Smooth muscle cell (in vitro differentiated cells): ENCODE results near the gene CPLX3. TPM values are rescaled to one million over a fixed set of nuclear protein-coding genes. Genes with fewer than 3 reads are reported as not detected.

Source experiments
- DNase-seq: peaks from one replicate; lab custom pipeline; 2025; ENCODE audit not compliant: unreplicated experiment; lab: John Stamatoyannopoulos, UW
- H2AFZ ChIP-seq: fragments of 200-600 bp; sonication (generic); 2 replicates; pipeline ENCODE4 v1.6.0; 2016; ENCODE audit warnings: antibody characterized with exemption, low read depth, mild to moderate bottlenecking
- H3F3A ChIP-seq: fragments of 200-600 bp; sonication (generic); 2 replicates; pipeline ENCODE4 v1.6.0; 2017; ENCODE audit warnings: antibody characterized with exemption, low read depth
- H3K27ac ChIP-seq: fragments of 200-600 bp; sonication (generic); 2 replicates; pipeline ENCODE4 v1.5.1; 2016; ENCODE audit warnings: low read depth, mild to moderate bottlenecking
- H3K27me3 ChIP-seq: fragments of 200-600 bp; sonication (generic); 2 replicates; pipeline ENCODE4 v1.6.1; 2016; ENCODE audit warnings: low read depth, mild to moderate bottlenecking
- H3K36me3 ChIP-seq: fragments of 200-600 bp; sonication (generic); 2 replicates; pipeline ENCODE4 v1.5.1; 2016; ENCODE audit warnings: low read depth
- H3K4me1 ChIP-seq: fragments of 200-600 bp; sonication (generic); 2 replicates; pipeline ENCODE4 v1.5.1; 2016; ENCODE audit warnings: low read depth
- H3K4me2 ChIP-seq: fragments of 200-600 bp; sonication (generic); 2 replicates; pipeline ENCODE4 v1.6.0; 2016; ENCODE audit warnings: mild to moderate bottlenecking
- H3K4me3 ChIP-seq: fragments of 200-600 bp; sonication (generic); 2 replicates; pipeline ENCODE4 v1.5.1; 2016; ENCODE audit warnings: mild to moderate bottlenecking
- H3K79me2 ChIP-seq: fragments of 200-600 bp; sonication (generic); 2 replicates; pipeline ENCODE4 v1.6.0; 2016; ENCODE audit warnings: low read depth, mild to moderate bottlenecking
- H3K9ac ChIP-seq: fragments of 200-600 bp; sonication (generic); 2 replicates; pipeline ENCODE4 v1.6.0; 2016; ENCODE audit warnings: low read depth
- H3K9me3 ChIP-seq: fragments of 200-600 bp; sonication (generic); replicated peaks from 2 replicates; pipeline ENCODE4 v1.5.1; 2016; ENCODE audit warnings: low read depth
- H4K20me1 ChIP-seq: fragments of 200-600 bp; sonication (generic); 2 replicates; pipeline ENCODE4 v1.6.0; 2016; ENCODE audit warnings: low read depth
- WGBS: methylation state at CpG from one replicate; pipeline ENCODE4 v1.1.7; 2016; ENCODE audit warnings: low lambda C conversion rate; 5-methylcytosine and 5-hydroxymethylcytosine counted together
- polyA plus RNA-seq: library from polyadenylated mRNA; unstranded; fragments of >200 nt; fragmentation: Nextera tagmentation; extraction: Ambion mirVana; gene quantifications from 2 replicates; pipeline ENCODE4 v1.2.1, GENCODE V29; 2016
- total RNA-seq: library from RNA; depleted of rRNA; stranded (reverse); fragments of >200 nt; gene quantifications from 2 replicates; pipeline ENCODE4 v1.2.3, GENCODE V29; 2014
- TF ChIP-seq, protein P1 (sequence below): fragments of 200-600 bp; sonication (generic); IDR thresholded peaks from 2 replicates; pipeline ENCODE4 v1.5.1; 2017; ENCODE audit warnings: borderline replicate concordance, mild to moderate bottlenecking, antibody characterized with exemption; ENCODE audit not compliant: insufficient read depth, poor library complexity, severe bottlenecking

Gene CPLX3
- total and polyA plus RNA-seq, 2 experiments from 2014 or later = 0.22 TPM; not detected in 1

DNA sequence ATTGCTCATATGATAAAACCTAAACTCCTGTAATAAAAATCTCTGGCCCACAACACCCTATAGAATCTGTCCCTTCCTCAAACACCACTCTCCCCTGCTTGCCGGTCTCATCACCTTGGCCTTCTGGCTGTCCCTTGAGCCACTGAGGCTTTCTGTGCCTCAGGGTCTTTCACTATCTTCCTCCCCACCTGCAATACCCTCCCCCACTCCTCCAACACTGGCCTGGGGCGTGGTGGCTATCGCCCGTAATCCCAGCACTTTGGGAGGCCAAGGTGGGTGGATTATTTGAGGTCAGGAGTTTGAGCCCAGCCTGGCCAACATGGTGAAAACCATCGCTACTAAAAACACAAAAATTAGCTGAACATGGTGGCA lies 47.8 kb upstream of the CPLX3 start:
- no peak overlapping the region for H2AFZ ChIP-seq
- TF ChIP-seq, protein P1, sequence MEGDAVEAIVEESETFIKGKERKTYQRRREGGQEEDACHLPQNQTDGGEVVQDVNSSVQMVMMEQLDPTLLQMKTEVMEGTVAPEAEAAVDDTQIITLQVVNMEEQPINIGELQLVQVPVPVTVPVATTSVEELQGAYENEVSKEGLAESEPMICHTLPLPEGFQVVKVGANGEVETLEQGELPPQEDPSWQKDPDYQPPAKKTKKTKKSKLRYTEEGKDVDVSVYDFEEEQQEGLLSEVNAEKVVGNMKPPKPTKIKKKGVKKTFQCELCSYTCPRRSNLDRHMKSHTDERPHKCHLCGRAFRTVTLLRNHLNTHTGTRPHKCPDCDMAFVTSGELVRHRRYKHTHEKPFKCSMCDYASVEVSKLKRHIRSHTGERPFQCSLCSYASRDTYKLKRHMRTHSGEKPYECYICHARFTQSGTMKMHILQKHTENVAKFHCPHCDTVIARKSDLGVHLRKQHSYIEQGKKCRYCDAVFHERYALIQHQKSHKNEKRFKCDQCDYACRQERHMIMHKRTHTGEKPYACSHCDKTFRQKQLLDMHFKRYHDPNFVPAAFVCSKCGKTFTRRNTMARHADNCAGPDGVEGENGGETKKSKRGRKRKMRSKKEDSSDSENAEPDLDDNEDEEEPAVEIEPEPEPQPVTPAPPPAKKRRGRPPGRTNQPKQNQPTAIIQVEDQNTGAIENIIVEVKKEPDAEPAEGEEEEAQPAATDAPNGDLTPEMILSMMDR = no peak
- no peaks in the 10 kb centered on the region for H3K27me3 ChIP-seq
- no peak overlapping the region for H3K4me2 ChIP-seq
- no peak for DNase-seq
- no peak overlapping the region for H3K9ac ChIP-seq
- no peak overlapping the region for H3K4me3 ChIP-seq
- H3K36me3 ChIP-seq = no peaks in the 10 kb centered on the region
- H3F3A ChIP-seq = no peaks in the 10 kb centered on the region
- 98% methylated on average over 5 of the region's 5 CpGs for WGBS
- peaks cover 10% of the 10 kb centered on the region for H4K20me1 ChIP-seq
- no peak overlapping the region for H3K27ac ChIP-seq
- peaks cover 21% of the 10 kb centered on the region for H3K4me1 ChIP-seq
- H3K79me2 ChIP-seq = peaks cover 15% of the 10 kb centered on the region
- H3K9me3 ChIP-seq = no peaks in the 10 kb centered on the region

DNA sequence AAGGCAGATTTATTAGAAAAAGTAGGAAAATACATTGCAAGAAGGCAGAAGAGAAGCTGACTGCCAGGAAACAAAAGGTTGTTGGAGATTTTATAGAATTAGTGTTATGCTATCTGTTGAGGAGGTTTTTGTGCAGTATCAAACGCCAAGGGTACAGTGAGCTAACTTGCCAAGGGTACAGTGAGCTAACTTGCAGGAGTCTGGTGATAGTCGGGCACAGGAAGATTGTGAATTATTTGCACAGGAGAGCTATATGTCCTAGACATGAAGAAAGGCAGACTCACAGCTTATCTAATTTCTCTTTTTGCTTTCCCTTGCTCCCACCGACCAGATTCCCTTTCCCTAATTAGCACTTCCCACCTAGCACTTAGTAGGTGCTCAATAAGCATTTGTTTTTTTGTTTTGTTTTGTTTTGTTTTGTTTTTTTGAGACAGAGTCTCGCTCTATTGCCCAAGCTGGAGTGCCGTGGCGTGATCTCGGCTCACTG lies 47.2 kb upstream of the CPLX3 start:
- peaks cover 24% of the 10 kb centered on the region for H3K4me1 ChIP-seq
- peaks cover 16% of the 10 kb centered on the region for H4K20me1 ChIP-seq
- H3F3A ChIP-seq = no peaks in the 10 kb centered on the region
- TF ChIP-seq, protein P1 = no peak
- WGBS = 88% methylated on average over 7 of the region's 7 CpGs
- H3K9ac ChIP-seq = no peak overlapping the region
- H3K4me3 ChIP-seq = no peak overlapping the region
- H3K27ac ChIP-seq = no peak overlapping the region
- peaks cover 21% of the 10 kb centered on the region for H3K79me2 ChIP-seq
- no peak overlapping the region for H2AFZ ChIP-seq
- H3K4me2 ChIP-seq = no peak overlapping the region
- no peaks in the 10 kb centered on the region for H3K27me3 ChIP-seq
- no peaks in the 10 kb centered on the region for H3K36me3 ChIP-seq
- no peak for DNase-seq
- H3K9me3 ChIP-seq = no peaks in the 10 kb centered on the region

DNA sequence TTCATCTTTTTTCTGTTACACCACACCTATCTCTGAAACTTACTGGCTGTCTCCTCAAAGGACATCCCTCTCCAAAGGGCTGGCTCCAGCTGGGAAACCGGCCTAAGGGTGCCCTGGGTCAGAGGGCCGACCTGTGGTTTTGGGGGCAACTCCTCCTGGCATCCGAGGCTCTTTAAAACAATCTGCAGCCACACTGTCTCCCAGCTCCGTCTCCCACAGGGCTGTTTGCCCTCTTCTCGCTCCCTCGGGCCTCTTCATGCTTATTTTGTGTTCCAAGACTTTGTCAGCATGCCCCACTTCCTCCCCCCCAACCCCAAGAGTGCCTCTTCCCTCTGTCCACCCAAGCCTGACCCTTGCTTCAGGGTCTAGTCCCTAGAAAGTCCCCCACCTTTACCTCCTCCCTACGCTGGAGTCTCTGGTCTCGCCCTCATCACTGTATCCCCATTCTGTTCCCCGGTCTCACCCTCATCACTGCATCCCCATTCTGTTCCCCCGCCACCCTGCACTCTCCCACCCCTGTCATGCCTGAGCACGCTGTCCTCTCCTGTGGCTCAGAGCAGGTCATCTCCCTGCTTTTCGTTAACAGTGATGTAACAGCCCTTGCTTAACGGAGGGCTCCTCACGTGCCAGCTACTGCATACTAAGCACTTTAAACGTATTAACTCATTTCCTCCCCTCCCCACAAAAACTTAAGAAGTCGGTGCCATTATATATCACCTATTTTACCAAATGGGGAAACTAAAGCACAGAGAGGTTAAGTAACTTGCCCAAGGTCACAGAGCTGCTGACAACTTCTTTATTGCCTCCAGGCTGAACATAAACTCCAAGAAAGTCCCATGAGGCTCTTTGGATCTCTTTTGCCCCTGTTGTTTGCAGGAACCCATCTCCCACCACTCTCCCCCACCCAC lies 45.6 kb upstream of the CPLX3 start:
- 58% methylated on average over 15 of the region's 16 CpGs for WGBS
- Histone ChIP-seq H3K9me3 (no peaks in the 10 kb centered on the region), H3K4me3 (peak overlapping the region; percentile 70), H3K27me3 (no peaks in the 10 kb centered on the region), H3K79me2 (peaks cover 36% of the 10 kb centered on the region), H3K27ac (no peak overlapping the region), H3K36me3 (no peaks in the 10 kb centered on the region), H3K4me1 (peaks cover 24% of the 10 kb centered on the region), H3F3A (no peaks in the 10 kb centered on the region), H3K4me2 (peak overlapping the region; percentile 99), H4K20me1 (peaks cover 32% of the 10 kb centered on the region), H3K9ac (no peak overlapping the region), H2AFZ (no peak overlapping the region)
- DNase-seq = no peak
- TF ChIP-seq, protein P1 = no peak
